K562 (cell line): ENCODE measurements around the gene OSBPL10. TPM values are rescaled to one million over a fixed set of nuclear protein-coding genes. Genes with fewer than 3 reads are reported as not detected.

Experiments used
- ATAC-seq: fragments of 200-7000 bp; cut with Tn5 transposase; 3 replicates; pipeline ENCODE4 v1.9.1; 2020; ENCODE audit warnings: moderate library complexity
- BruUV-seq: library from RNA; stranded (reverse); fragments of 400-500 nt; replicated peaks from 2 replicates; lab custom pipeline; 2021; lab: Mats Ljungman, UMichigan
- CTCF ChIA-PET: fragments of 300-600 bp; formaldehyde crosslinking; extraction: SDS; loops from one replicate; lab custom pipeline; 2021; ENCODE audit warnings: low intra/inter-chr PET ratio; lab: Yijun Ruan, JAX
- POLR2A ChIA-PET: fragments of 300-600, 350-650 bp; sonication (Branson Sonifier 250); formaldehyde crosslinking; extraction: SDS; loops from one replicate; lab custom pipeline; 2021; ENCODE audit warnings: antibody characterized with exemption, inconsistent platforms; lab: Yijun Ruan, JAX
- DNase-seq, 4 experiments: peaks; one replicate each; pipeline versions ENCODE4 v3.0.0 to v3.0.0-alpha.2; 2011 to 2018; ENCODE audit warnings: low spot score in 3 of 4, mixed read lengths in 3 of 4; ENCODE audit errors: extremely low read depth in 1 of 4
- FAIRE-seq: peaks from 2 replicates; lab custom pipeline; 2011; peaks lifted over from hg19 to GRCh38; lab: Jason Lieb, UNC
- H2AFZ ChIP-seq: 2 replicates; pipeline ENCODE4 v1.6.0; 2011; ENCODE audit warnings: low read depth, low read length, control low read depth, inconsistent platforms
- H3K27ac ChIP-seq: fragments of 200-600 bp; 3 replicates; pipeline ENCODE4 v1.8.0; 2011; ENCODE audit warnings: low read depth, mild to moderate bottlenecking, control low read depth, inconsistent platforms, low read length, moderate library complexity, mixed read lengths; ENCODE audit errors: extremely low read depth
- H3K27me3 ChIP-seq, 2 experiments: fragments of 300-600 bp in 1 of 2; 2 replicates in 1 of 2; 3 replicates in 1 of 2; pipeline versions ENCODE4 v1.6.0 to v1.8.0; 2011; ENCODE audit warnings: inconsistent platforms in 2 of 2, low read length in 2 of 2, mild to moderate bottlenecking in 1 of 2, mixed read lengths in 1 of 2, moderate library complexity in 1 of 2; ENCODE audit not compliant: control insufficient read depth in 2 of 2, insufficient read depth in 2 of 2
- H3K36me3 ChIP-seq: fragments of 300-600 bp; 3 replicates; pipeline ENCODE4 v1.8.0; 2011; ENCODE audit warnings: mild to moderate bottlenecking, low read length, inconsistent platforms; ENCODE audit not compliant: control insufficient read depth, insufficient read depth
- H3K4me1 ChIP-seq, 2 experiments: fragments of 200-600 bp in 1 of 2; replicated peaks in 1 of 2; 2 replicates in 1 of 2; 3 replicates in 1 of 2; pipeline versions ENCODE4 v1.5.1 to v1.8.0; 2011; ENCODE audit warnings: inconsistent platforms in 2 of 2, low read length in 2 of 2, mild to moderate bottlenecking in 1 of 2, mixed read lengths in 1 of 2, moderate library complexity in 1 of 2; ENCODE audit not compliant: control insufficient read depth in 2 of 2, insufficient read depth in 2 of 2
- H3K4me2 ChIP-seq: 2 replicates; pipeline ENCODE4 v1.6.1; 2011; ENCODE audit warnings: low read length, control low read depth, inconsistent platforms, mixed read lengths; ENCODE audit not compliant: insufficient read depth
- H3K4me3 ChIP-seq: fragments of 200-600 bp; sonication (generic), shearing (Covaris generic); 2 replicates; pipeline ENCODE4 v1.5.1; 2016; ENCODE audit warnings: control low read depth, inconsistent platforms
- H3K79me2 ChIP-seq: fragments of 200-600 bp; 3 replicates; pipeline ENCODE4 v1.8.0; 2011; ENCODE audit warnings: low read length, inconsistent platforms; ENCODE audit not compliant: control insufficient read depth, insufficient read depth
- H3K9ac ChIP-seq, 2 experiments: 2 replicates each; pipeline versions ENCODE4 v1.6.0 to v1.6.1; 2011; ENCODE audit warnings: low read depth in 2 of 2, low read length in 2 of 2, control low read depth in 1 of 2, inconsistent platforms in 1 of 2, mild to moderate bottlenecking in 1 of 2, mixed read lengths in 1 of 2; ENCODE audit not compliant: insufficient read depth in 1 of 2
- H3K9me1 ChIP-seq: one replicate; pipeline ENCODE4 v1.6.0; 2011; ENCODE audit warnings: inconsistent platforms, mild to moderate bottlenecking, low read length, moderate library complexity; ENCODE audit not compliant: control insufficient read depth, insufficient read depth
- H3K9me3 ChIP-seq: replicated peaks from 2 replicates; pipeline ENCODE4 v1.5.1; 2011; ENCODE audit warnings: low read depth, low read length, inconsistent platforms; ENCODE audit not compliant: control insufficient read depth, insufficient read depth
- H4K20me1 ChIP-seq: replicated peaks from 2 replicates; pipeline ENCODE4 v1.6.1; 2011; ENCODE audit warnings: low read length, inconsistent platforms, mixed read lengths; ENCODE audit not compliant: control insufficient read depth, insufficient read depth
- AFF1 ChIP-seq, 2 experiments: fragments of 450-650 bp; IDR thresholded peaks; 2 replicates each; pipeline ENCODE4 v1.6.1; 2018; ENCODE audit warnings: mild to moderate bottlenecking in 2 of 2, low read depth in 1 of 2; ENCODE audit not compliant: partially characterized antibody in 2 of 2
- BCOR ChIP-seq: fragments of 450-650 bp; IDR thresholded peaks from 2 replicates; pipeline ENCODE4 v1.6.1; 2016
- BDP1 ChIP-seq: IDR thresholded peaks from 3 replicates; pipeline ENCODE4 v1.6.1; 2011; ENCODE audit not compliant: insufficient read length, insufficient read depth
- CCAR2 ChIP-seq: fragments of 200-400 bp; formaldehyde crosslinking; IDR thresholded peaks from 2 replicates; pipeline ENCODE4 v1.6.1; 2017; ENCODE audit warnings: mild to moderate bottlenecking, low read depth, low read length
- ETS2 ChIP-seq: IDR thresholded peaks from 2 replicates; pipeline ENCODE4 v1.6.1; 2016; ENCODE audit warnings: borderline replicate concordance, missing genetic modification characterization, mild to moderate bottlenecking, moderate library complexity, missing compliant biosample characterization; ENCODE audit not compliant: poor library complexity, severe bottlenecking
- GABPB1 ChIP-seq: sonication (generic); formaldehyde crosslinking; IDR thresholded peaks from 2 replicates; pipeline ENCODE4 v1.8.0; 2022; ENCODE audit warnings: mild to moderate bottlenecking, missing genetic modification reagents
- HDGF ChIP-seq: fragments of 450-650 bp; IDR thresholded peaks from 2 replicates; pipeline ENCODE4 v1.6.1; 2016
- HNRNPK ChIP-seq: fragments of 200-400 bp; formaldehyde crosslinking; IDR thresholded peaks from one replicate; pipeline ENCODE4 v1.6.1; 2018; ENCODE audit warnings: mild to moderate bottlenecking, low read depth, low read length; ENCODE audit not compliant: poor library complexity, severe bottlenecking
- ID3 ChIP-seq, 2 experiments: fragments of 250-450 bp in 1 of 2; fragments of 450-650 bp in 1 of 2; sonication (Bioruptor Pico) in 1 of 2; IDR thresholded peaks; 2 replicates each; pipeline versions ENCODE4 v1.6.1 to v1.8.0; 2016 to 2021; ENCODE audit warnings: mild to moderate bottlenecking in 2 of 2, moderate library complexity in 2 of 2, missing compliant biosample characterization in 1 of 2, missing genetic modification characterization in 1 of 2
- NFXL1 ChIP-seq: fragments of 450-650 bp; formaldehyde crosslinking; IDR thresholded peaks from 2 replicates; pipeline ENCODE4 v1.4.0; 2021; ENCODE audit warnings: mild to moderate bottlenecking
- PCBP2 ChIP-seq: fragments of 200-400 bp; formaldehyde crosslinking; IDR thresholded peaks from 2 replicates; pipeline ENCODE4 v1.6.1; 2018; ENCODE audit warnings: low read length, low read depth, mild to moderate bottlenecking, moderate library complexity; ENCODE audit not compliant: poor library complexity, severe bottlenecking
- RB1 ChIP-seq: fragments of 450-650 bp; IDR thresholded peaks from 2 replicates; pipeline ENCODE4 v1.6.1; 2017; ENCODE audit warnings: low read depth, mild to moderate bottlenecking
- ZC3H8 ChIP-seq: fragments of 450-650 bp; IDR thresholded peaks from 2 replicates; pipeline ENCODE4 v1.6.1; 2017
- ZNF347 ChIP-seq: fragments of 450-650 bp; formaldehyde crosslinking; IDR thresholded peaks from 2 replicates; pipeline ENCODE4 v1.4.0; 2020; ENCODE audit warnings: low read depth, mild to moderate bottlenecking, moderate library complexity
- ZNF830 ChIP-seq: fragments of 250-450 bp; sonication (Bioruptor Pico); IDR thresholded peaks from 2 replicates; pipeline ENCODE4 v1.5.0; 2021; ENCODE audit warnings: mild to moderate bottlenecking
- in situ Hi-C: fragments of 300-500 bp; cut with MboI; formaldehyde crosslinking; loops from 4 replicates; pipeline ENCODE4 v1.15.0; 2018; ENCODE audit warnings: inconsistent platforms, mixed read lengths
- intact Hi-C: fragments of 100-400 bp; cut with micrococcal nuclease; formaldehyde crosslinking; loops from 2 replicates; pipeline ENCODE4 v1.14.2; 2022
- polyA plus RNA-seq, 8 experiments: library from polyadenylated mRNA; depleted of rRNA in 4 of 8; stranded (reverse) in 5 of 8; unstranded in 3 of 8; fragments of >200 nt; fragmentation: Nextera tagmentation in 2 of 8; fragmentation: Illumina TruSeq in 1 of 8; extraction: Ambion mirVana in 2 of 8; extraction: Trizol in 1 of 8; gene quantifications; 2 replicates each; pipeline versions ENCODE4 v1.2.1 to v1.2.3, GENCODE V29; 2011 to 2014; ENCODE audit warnings: inconsistent platforms in 1 of 8, missing spikeins in 1 of 8
- total RNA-seq, 7 experiments: library from RNA; depleted of rRNA in 6 of 7; stranded (reverse); fragments of >200 nt in 6 of 7; fragmentation: Illumina TruSeq in 2 of 7; extraction: Trizol in 2 of 7; gene quantifications; 2 replicates each; pipeline versions ENCODE4 v1.2.1 to v1.2.3, GENCODE V29; 2011 to 2021; ENCODE audit warnings: low replicate concordance in 1 of 7
- TF ChIP-seq, protein P1 (sequence below): fragments of 450-650 bp; formaldehyde crosslinking; conservative IDR thresholded peaks from 2 replicates; pipeline ENCODE4 v1.4.0; 2022; ENCODE audit warnings: mild to moderate bottlenecking, missing genetic modification characterization

Gene OSBPL10
- total and polyA plus RNA-seq, 9 of the 15 experiments (the other 6 are each of a cell fraction or from before 2014, with no cell fraction given), result 0.03 to 0.19 (median 0.14) TPM; not detected in 2

GRCh38 chr3:31955581-31955980, 25.5 kb downstream of the OSBPL10 start:
- intact Hi-C loops, result no loop called here
- H3K27ac ChIP-seq, result no peak overlapping the region

More at GRCh38 chr3:31955581-31955980, 25.5 kb downstream of the OSBPL10 start:
- Histone ChIP-seq H3K4me3 (no peak overlapping the region), H3K36me3 (no peaks in the 10 kb centered on the region), H3K9ac (no peak overlapping the region), H3K79me2 (no peaks in the 10 kb centered on the region), H3K4me2 (no peak overlapping the region), H3K27me3 (peaks cover 3 to 5% of the 10 kb centered on the region in 2 experiments; a peak in 1 of 5 replicates), H3K4me1 (no peaks in the 10 kb centered on the region), H2AFZ (no peak overlapping the region), H3K9me3 (no peaks in the 10 kb centered on the region), H4K20me1 (no peaks in the 10 kb centered on the region; the same call in 1 of the 2 replicates), H3K9me1 (no peaks in the 10 kb centered on the region)
- in situ Hi-C loops, result no loop called here
- no peak for ATAC-seq
- CTCF ChIA-PET, result no interaction called here
- no peak for DNase-seq
- no peak for FAIRE-seq
- BruUV-seq, result no TSS peak
- POLR2A ChIA-PET, result interaction anchor here (1.1 kb wide), 1 partner anchor 21 kb away, joined by 3 read pairs; no protein-coding TSS in a partner anchor
- TF ChIP-seq PCBP2, result no peak
- no peak for TF ChIP-seq NFXL1 (CRISPR knock-in tag)
- TF ChIP-seq, protein P1, sequence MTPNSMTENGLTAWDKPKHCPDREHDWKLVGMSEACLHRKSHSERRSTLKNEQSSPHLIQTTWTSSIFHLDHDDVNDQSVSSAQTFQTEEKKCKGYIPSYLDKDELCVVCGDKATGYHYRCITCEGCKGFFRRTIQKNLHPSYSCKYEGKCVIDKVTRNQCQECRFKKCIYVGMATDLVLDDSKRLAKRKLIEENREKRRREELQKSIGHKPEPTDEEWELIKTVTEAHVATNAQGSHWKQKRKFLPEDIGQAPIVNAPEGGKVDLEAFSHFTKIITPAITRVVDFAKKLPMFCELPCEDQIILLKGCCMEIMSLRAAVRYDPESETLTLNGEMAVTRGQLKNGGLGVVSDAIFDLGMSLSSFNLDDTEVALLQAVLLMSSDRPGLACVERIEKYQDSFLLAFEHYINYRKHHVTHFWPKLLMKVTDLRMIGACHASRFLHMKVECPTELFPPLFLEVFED (CRISPR knock-in tag), result no peak
- TF ChIP-seq ZC3H8, result no peak
- TF ChIP-seq HNRNPK, result no peak
- no peak for TF ChIP-seq GABPB1
- no peak for TF ChIP-seq BCOR
- no peak for TF ChIP-seq AFF1 (IDR thresholded peaks at IDR 0.05; ENCODE audit: low read depth in 1 of 2, partially characterized antibody in 2 of 2)
- no peak for TF ChIP-seq RB1
- no peak for TF ChIP-seq CCAR2
- TF ChIP-seq ZNF830 (CRISPR knock-in tag), result no peak
- no peak for TF ChIP-seq BDP1
- no peak for TF ChIP-seq ETS2 (tag)
- TF ChIP-seq HDGF, result no peak
- no peak for TF ChIP-seq ID3 (CRISPR knock-in tag; IDR thresholded peaks at IDR 0.05)
- TF ChIP-seq ID3 (tag; IDR thresholded peaks at IDR 0.05), result no peak
- no peak for TF ChIP-seq ZNF347 (CRISPR knock-in tag)
